ENCODE results near the gene CARNS1. TPM values are rescaled to one million over a fixed set of nuclear protein-coding genes. Genes with fewer than 3 reads are reported as not detected.

Gene CARNS1
- polyA plus RNA-seq, 1 of the 3 experiments (the other 2 are of a cell fraction) = 0.23 TPM

DNA sequence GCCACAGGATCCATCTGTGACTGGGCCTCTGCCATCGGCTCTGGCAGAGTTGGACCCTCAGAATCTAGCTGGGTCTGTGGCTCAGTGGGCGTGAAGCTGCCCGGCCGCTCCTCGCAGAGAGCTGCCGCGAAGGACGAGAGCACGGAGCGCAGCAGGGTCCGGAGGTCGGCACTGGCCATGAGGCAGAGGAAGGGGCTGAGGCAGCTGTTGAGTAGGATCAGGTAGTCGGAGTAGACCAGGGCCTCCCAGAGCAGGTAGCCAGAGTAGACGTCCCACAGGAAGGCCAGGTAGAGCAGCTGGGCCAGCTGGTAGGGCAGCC, 36.1 kb downstream of the CARNS1 start:
- Histone ChIP-seq H4K20me1 (ENCODE audit: insufficient read depth) (no peaks in the 10 kb centered on the region), H3K9ac (no peak overlapping the region), H3K36me3 (replicated peaks in 1 of 2; ENCODE audit: control insufficient read depth in 1 of 2, insufficient read depth in 2 of 2, low read length in 1 of 2) (no peaks in the 10 kb centered on the region), H3F3A (replicated peaks; ENCODE audit: insufficient read depth) (no peaks in the 10 kb centered on the region), H3K79me2 (ENCODE audit: insufficient read depth) (no peaks in the 10 kb centered on the region), H3K4me2 (no peak overlapping the region), H3K27me3 (ENCODE audit: insufficient read depth) (no peaks in the 10 kb centered on the region), H3K9me2 (no peaks in the 10 kb centered on the region), H3K4me3 (ENCODE audit: low read depth in 2 of 2, low read length in 1 of 2) (no peak overlapping the region), H3K4me1 (ENCODE audit: control insufficient read depth in 1 of 2, insufficient read depth in 2 of 2, low read depth in 1 of 2, low read length in 1 of 2) (peaks cover 0 to 4% of the 10 kb centered on the region in 2 experiments; a peak in 1 of 4 replicates), H3K9me3 (no peaks in the 10 kb centered on the region), H2AFZ (ENCODE audit: low read depth) (no peak overlapping the region), H3K27ac (ENCODE audit: low read depth in 2 of 2, low read length in 1 of 2) (no peak overlapping the region)
- 93% methylated on average over 14 of the region's 14 CpGs for WGBS (ENCODE audit: low lambda C conversion rate)
- POLR2A ChIA-PET = no interaction called here
- no peak for DNase-seq
- CTCF ChIA-PET = interaction anchor here (0.6 to 1.5 kb wide), 2 partner anchors 75 to 106 kb away, joined by 3 read pairs; no protein-coding TSS in a partner anchor
- TF ChIP-seq, protein P1, sequence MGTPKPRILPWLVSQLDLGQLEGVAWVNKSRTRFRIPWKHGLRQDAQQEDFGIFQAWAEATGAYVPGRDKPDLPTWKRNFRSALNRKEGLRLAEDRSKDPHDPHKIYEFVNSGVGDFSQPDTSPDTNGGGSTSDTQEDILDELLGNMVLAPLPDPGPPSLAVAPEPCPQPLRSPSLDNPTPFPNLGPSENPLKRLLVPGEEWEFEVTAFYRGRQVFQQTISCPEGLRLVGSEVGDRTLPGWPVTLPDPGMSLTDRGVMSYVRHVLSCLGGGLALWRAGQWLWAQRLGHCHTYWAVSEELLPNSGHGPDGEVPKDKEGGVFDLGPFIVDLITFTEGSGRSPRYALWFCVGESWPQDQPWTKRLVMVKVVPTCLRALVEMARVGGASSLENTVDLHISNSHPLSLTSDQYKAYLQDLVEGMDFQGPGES (IDR thresholded peaks at IDR 0.05; ENCODE audit: low read depth, low read length) = no peak
- no peak for TF ChIP-seq YY1 (IDR thresholded peaks at IDR 0.05; ENCODE audit: low read depth)
- TF ChIP-seq TCF12 (IDR thresholded peaks at IDR 0.05) = no peak
- no peak for TF ChIP-seq SIN3A (IDR thresholded peaks at IDR 0.05; ENCODE audit: borderline replicate concordance, low read depth, low read length)
- TF ChIP-seq EP300 (IDR thresholded peaks at IDR 0.05; ENCODE audit: borderline replicate concordance in 1 of 2, low read depth in 1 of 2, low read length in 1 of 2) = no peak
- TF ChIP-seq, protein P2, sequence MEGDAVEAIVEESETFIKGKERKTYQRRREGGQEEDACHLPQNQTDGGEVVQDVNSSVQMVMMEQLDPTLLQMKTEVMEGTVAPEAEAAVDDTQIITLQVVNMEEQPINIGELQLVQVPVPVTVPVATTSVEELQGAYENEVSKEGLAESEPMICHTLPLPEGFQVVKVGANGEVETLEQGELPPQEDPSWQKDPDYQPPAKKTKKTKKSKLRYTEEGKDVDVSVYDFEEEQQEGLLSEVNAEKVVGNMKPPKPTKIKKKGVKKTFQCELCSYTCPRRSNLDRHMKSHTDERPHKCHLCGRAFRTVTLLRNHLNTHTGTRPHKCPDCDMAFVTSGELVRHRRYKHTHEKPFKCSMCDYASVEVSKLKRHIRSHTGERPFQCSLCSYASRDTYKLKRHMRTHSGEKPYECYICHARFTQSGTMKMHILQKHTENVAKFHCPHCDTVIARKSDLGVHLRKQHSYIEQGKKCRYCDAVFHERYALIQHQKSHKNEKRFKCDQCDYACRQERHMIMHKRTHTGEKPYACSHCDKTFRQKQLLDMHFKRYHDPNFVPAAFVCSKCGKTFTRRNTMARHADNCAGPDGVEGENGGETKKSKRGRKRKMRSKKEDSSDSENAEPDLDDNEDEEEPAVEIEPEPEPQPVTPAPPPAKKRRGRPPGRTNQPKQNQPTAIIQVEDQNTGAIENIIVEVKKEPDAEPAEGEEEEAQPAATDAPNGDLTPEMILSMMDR (IDR thresholded peaks at IDR 0.05) = no peak
- no peak for TF ChIP-seq NFIC (IDR thresholded peaks at IDR 0.05; ENCODE audit: borderline replicate concordance)
- no peak for TF ChIP-seq ELF1 (IDR thresholded peaks at IDR 0.05)
- no peak for TF ChIP-seq CHD2 (IDR thresholded peaks at IDR 0.05; ENCODE audit: low read length, partially characterized antibody)
- TF ChIP-seq SMC3 (IDR thresholded peaks at IDR 0.05; ENCODE audit: low read depth, low read length) = no peak
- no peak for TF ChIP-seq RCOR1 (IDR thresholded peaks at IDR 0.05; ENCODE audit: low read length)
- no peak for TF ChIP-seq GABPA (IDR thresholded peaks at IDR 0.05; ENCODE audit: low read depth)
- TF ChIP-seq FOXJ3 (CRISPR knock-in tag; IDR thresholded peaks at IDR 0.05) = no peak
- no peak for TF ChIP-seq FOXM1 (IDR thresholded peaks at IDR 0.05; ENCODE audit: low read depth)
- no peak for TF ChIP-seq GATA2 (CRISPR knock-in tag; IDR thresholded peaks at IDR 0.05)
- TF ChIP-seq RFX5 (IDR thresholded peaks at IDR 0.05; ENCODE audit: low read length) = no peak
- TF ChIP-seq TEAD4 (IDR thresholded peaks at IDR 0.05; ENCODE audit: borderline replicate concordance, insufficient read depth) = no peak
- TF ChIP-seq, protein P3, sequence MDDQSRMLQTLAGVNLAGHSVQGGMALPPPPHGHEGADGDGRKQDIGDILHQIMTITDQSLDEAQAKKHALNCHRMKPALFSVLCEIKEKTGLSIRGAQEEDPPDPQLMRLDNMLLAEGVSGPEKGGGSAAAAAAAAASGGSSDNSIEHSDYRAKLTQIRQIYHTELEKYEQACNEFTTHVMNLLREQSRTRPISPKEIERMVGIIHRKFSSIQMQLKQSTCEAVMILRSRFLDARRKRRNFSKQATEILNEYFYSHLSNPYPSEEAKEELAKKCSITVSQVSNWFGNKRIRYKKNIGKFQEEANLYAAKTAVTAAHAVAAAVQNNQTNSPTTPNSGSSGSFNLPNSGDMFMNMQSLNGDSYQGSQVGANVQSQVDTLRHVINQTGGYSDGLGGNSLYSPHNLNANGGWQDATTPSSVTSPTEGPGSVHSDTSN (IDR thresholded peaks at IDR 0.05) = no peak
- TF ChIP-seq, protein P4, sequence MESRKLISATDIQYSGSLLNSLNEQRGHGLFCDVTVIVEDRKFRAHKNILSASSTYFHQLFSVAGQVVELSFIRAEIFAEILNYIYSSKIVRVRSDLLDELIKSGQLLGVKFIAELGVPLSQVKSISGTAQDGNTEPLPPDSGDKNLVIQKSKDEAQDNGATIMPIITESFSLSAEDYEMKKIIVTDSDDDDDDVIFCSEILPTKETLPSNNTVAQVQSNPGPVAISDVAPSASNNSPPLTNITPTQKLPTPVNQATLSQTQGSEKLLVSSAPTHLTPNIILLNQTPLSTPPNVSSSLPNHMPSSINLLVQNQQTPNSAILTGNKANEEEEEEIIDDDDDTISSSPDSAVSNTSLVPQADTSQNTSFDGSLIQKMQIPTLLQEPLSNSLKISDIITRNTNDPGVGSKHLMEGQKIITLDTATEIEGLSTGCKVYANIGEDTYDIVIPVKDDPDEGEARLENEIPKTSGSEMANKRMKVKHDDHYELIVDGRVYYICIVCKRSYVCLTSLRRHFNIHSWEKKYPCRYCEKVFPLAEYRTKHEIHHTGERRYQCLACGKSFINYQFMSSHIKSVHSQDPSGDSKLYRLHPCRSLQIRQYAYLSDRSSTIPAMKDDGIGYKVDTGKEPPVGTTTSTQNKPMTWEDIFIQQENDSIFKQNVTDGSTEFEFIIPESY (IDR thresholded peaks at IDR 0.05; ENCODE audit: borderline replicate concordance, low read depth) = no peak
- TF ChIP-seq, protein P5, sequence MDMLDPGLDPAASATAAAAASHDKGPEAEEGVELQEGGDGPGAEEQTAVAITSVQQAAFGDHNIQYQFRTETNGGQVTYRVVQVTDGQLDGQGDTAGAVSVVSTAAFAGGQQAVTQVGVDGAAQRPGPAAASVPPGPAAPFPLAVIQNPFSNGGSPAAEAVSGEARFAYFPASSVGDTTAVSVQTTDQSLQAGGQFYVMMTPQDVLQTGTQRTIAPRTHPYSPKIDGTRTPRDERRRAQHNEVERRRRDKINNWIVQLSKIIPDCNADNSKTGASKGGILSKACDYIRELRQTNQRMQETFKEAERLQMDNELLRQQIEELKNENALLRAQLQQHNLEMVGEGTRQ (IDR thresholded peaks at IDR 0.05; ENCODE audit: borderline replicate concordance, low read depth, low read length) = no peak
